PFSK-1 (cell line): Measurements from ENCODE around the gene S100A16.

Source experiments
- POLR2AphosphoS5 ChIP-seq: IDR thresholded peaks from 2 replicates; pipeline ENCODE4 v1.6.1; 2012; ENCODE audit warnings: low read depth, mild to moderate bottlenecking, control low read depth, low read length, moderate library complexity
- TF ChIP-seq, protein P1 (sequence below), 2 experiments: IDR thresholded peaks; 2 replicates each; pipeline versions ENCODE4 v1.6.1 to v1.8.0; 2011 to 2012; ENCODE audit warnings: low read depth in 2 of 2, low read length in 2 of 2, control low read depth in 1 of 2, inconsistent platforms in 1 of 2, mild to moderate bottlenecking in 1 of 2, moderate library complexity in 1 of 2; ENCODE audit not compliant: insufficient read depth in 1 of 2

DNA sequence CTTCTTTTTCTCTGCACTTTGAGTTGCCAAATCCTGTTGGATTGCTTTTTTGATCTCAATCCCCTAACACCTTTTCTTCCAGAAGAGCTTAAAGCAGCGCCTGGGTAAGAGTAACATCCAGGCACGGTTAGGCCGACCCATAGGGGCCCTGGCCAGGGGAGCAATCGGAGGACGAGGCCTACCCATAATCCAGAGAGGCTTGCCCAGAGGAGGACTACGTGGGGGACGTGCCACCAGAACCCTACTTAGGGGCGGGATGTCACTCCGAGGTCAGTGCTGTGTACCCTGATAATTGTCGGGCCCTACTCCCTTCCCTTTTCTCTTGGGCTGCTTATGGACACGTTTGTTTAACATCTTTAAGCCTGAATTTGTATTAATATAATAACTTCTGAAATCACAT is 29.2 kb upstream of the S100A16 start:
- no peak for TF ChIP-seq POLR2AphosphoS5
- TF ChIP-seq, protein P1, sequence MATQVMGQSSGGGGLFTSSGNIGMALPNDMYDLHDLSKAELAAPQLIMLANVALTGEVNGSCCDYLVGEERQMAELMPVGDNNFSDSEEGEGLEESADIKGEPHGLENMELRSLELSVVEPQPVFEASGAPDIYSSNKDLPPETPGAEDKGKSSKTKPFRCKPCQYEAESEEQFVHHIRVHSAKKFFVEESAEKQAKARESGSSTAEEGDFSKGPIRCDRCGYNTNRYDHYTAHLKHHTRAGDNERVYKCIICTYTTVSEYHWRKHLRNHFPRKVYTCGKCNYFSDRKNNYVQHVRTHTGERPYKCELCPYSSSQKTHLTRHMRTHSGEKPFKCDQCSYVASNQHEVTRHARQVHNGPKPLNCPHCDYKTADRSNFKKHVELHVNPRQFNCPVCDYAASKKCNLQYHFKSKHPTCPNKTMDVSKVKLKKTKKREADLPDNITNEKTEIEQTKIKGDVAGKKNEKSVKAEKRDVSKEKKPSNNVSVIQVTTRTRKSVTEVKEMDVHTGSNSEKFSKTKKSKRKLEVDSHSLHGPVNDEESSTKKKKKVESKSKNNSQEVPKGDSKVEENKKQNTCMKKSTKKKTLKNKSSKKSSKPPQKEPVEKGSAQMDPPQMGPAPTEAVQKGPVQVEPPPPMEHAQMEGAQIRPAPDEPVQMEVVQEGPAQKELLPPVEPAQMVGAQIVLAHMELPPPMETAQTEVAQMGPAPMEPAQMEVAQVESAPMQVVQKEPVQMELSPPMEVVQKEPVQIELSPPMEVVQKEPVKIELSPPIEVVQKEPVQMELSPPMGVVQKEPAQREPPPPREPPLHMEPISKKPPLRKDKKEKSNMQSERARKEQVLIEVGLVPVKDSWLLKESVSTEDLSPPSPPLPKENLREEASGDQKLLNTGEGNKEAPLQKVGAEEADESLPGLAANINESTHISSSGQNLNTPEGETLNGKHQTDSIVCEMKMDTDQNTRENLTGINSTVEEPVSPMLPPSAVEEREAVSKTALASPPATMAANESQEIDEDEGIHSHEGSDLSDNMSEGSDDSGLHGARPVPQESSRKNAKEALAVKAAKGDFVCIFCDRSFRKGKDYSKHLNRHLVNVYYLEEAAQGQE (IDR thresholded peaks at IDR 0.05; ENCODE audit: insufficient read depth in 1 of 2, low read depth in 2 of 2, low read length in 2 of 2) = no peak
